H1 (cell line): ENCODE measurements around the gene ROR1. TPM values are rescaled to one million over a fixed set of nuclear protein-coding genes. Genes with fewer than 3 reads are reported as not detected.

ENCODE experiments used
- CTCF ChIA-PET: fragments of 300-600 bp; sonication (Branson Sonifier 250); formaldehyde crosslinking; loops from one replicate; lab custom pipeline; 2021; ENCODE audit not compliant: partially characterized antibody; lab: Charles Lee
- POLR2A ChIA-PET: fragments of 300-600 bp; sonication (Branson Sonifier 250); formaldehyde crosslinking; loops from one replicate; lab custom pipeline; 2021; ENCODE audit warnings: inconsistent platforms; ENCODE audit not compliant: partially characterized antibody; lab: Charles Lee
- DNase-seq, 2 experiments: peaks; one replicate each; pipeline versions ENCODE4 v3.0.0 to v3.0.0-alpha.2; 2010 to 2022; ENCODE audit warnings: low spot score in 2 of 2, low read depth in 1 of 2, mixed read lengths in 1 of 2
- FAIRE-seq: peaks from 2 replicates; lab custom pipeline; 2011; peaks lifted over from hg19 to GRCh38; lab: Jason Lieb, UNC
- H2AFZ ChIP-seq: 2 replicates; pipeline ENCODE4 v1.8.1; 2012; ENCODE audit warnings: low read length, inconsistent platforms
- H2AK5ac ChIP-seq: 2 replicates; pipeline ENCODE4 v1.6.1; 2013; ENCODE audit warnings: low read depth, low read length
- H2BK120ac ChIP-seq: replicated peaks from 2 replicates; pipeline ENCODE3; 2013; ENCODE audit warnings: low read depth, low read length, inconsistent platforms
- H2BK12ac ChIP-seq: 2 replicates; pipeline ENCODE4 v1.6.1; 2013; ENCODE audit warnings: low read depth, low read length
- H2BK15ac ChIP-seq: 2 replicates; pipeline ENCODE4 v1.6.1; 2013; ENCODE audit warnings: low read length
- H2BK20ac ChIP-seq: 2 replicates; pipeline ENCODE4 v1.6.1; 2013; ENCODE audit warnings: low read length
- H2BK5ac ChIP-seq: 2 replicates; pipeline ENCODE4 v1.6.1; 2013; ENCODE audit warnings: low read depth, low read length
- H3K14ac ChIP-seq: 2 replicates; pipeline ENCODE4 v1.6.1; 2013; ENCODE audit warnings: inconsistent platforms; ENCODE audit not compliant: insufficient read length
- H3K18ac ChIP-seq: 2 replicates; pipeline ENCODE4 v1.6.1; 2013; ENCODE audit warnings: low read length; ENCODE audit errors: extremely low read depth
- H3K23ac ChIP-seq: 2 replicates; pipeline ENCODE4 v1.6.1; 2013; ENCODE audit warnings: inconsistent platforms; ENCODE audit not compliant: insufficient read length
- H3K23me2 ChIP-seq: 2 replicates; pipeline ENCODE4 v1.6.1; 2013; ENCODE audit warnings: low read depth, low read length
- H3K27ac ChIP-seq: 2 replicates; pipeline ENCODE4 v1.6.1; 2011; ENCODE audit warnings: low read depth, low read length, inconsistent platforms
- H3K27me3 ChIP-seq, 4 experiments: replicated peaks in 1 of 4; 1 replicate in 1 of 4; 2 replicates in 3 of 4; pipeline versions ENCODE4 v1.6.1 to v1.8.1; 2011 to 2013; ENCODE audit warnings: low read length in 3 of 4, mild to moderate bottlenecking in 3 of 4, inconsistent platforms in 2 of 4, mixed read lengths in 2 of 4, moderate library complexity in 1 of 4; ENCODE audit not compliant: control insufficient read depth in 3 of 4, insufficient read depth in 3 of 4; ENCODE audit errors: extremely low read depth in 1 of 4
- H3K36me3 ChIP-seq, 4 experiments: 2 replicates each; pipeline versions ENCODE4 v1.6.1 to v1.8.1; 2011 to 2013; ENCODE audit warnings: mild to moderate bottlenecking in 4 of 4, low read length in 3 of 4, moderate library complexity in 2 of 4, control low read depth in 1 of 4, inconsistent platforms in 1 of 4; ENCODE audit not compliant: insufficient read depth in 4 of 4, control insufficient read depth in 2 of 4
- H3K4ac ChIP-seq: replicated peaks from 2 replicates; pipeline ENCODE3; 2013; ENCODE audit warnings: low read length, low read depth, mixed read lengths, inconsistent platforms; ENCODE audit not compliant: insufficient read length
- H3K4me1 ChIP-seq, 4 experiments: replicated peaks in 1 of 4; 1 replicate in 1 of 4; 2 replicates in 3 of 4; pipeline versions ENCODE4 v1.6.1 to v1.8.1; 2011 to 2013; ENCODE audit warnings: low read length in 3 of 4, inconsistent platforms in 2 of 4, mixed read lengths in 1 of 4; ENCODE audit not compliant: insufficient read depth in 4 of 4, control insufficient read depth in 3 of 4
- H3K4me2 ChIP-seq, 2 experiments: 2 replicates each; pipeline versions ENCODE4 v1.6.1 to v1.8.1; 2011 to 2013; ENCODE audit warnings: low read depth in 2 of 2, low read length in 2 of 2, control low read depth in 1 of 2, inconsistent platforms in 1 of 2, mild to moderate bottlenecking in 1 of 2; ENCODE audit not compliant: insufficient read depth in 1 of 2
- H3K4me3 ChIP-seq, 4 experiments: fragments of 200-600, 300-600 bp in 1 of 4; sonication (generic), shearing (Covaris generic), sonication (Bioruptor Twin) in 1 of 4; 2 replicates each; pipeline versions ENCODE4 v1.5.1 to v1.8.1; 2011 to 2016; ENCODE audit warnings: low read length in 4 of 4, low read depth in 3 of 4, control low read depth in 2 of 4, inconsistent platforms in 2 of 4, mild to moderate bottlenecking in 2 of 4, mixed read lengths in 1 of 4, moderate library complexity in 1 of 4; ENCODE audit not compliant: insufficient read depth in 2 of 4; ENCODE audit errors: extremely low read depth in 1 of 4
- H3K56ac ChIP-seq: replicated peaks from 2 replicates; pipeline ENCODE3; 2013; ENCODE audit warnings: low read depth, mild to moderate bottlenecking, mixed read lengths, low read length, inconsistent platforms; ENCODE audit not compliant: insufficient read length
- H3K79me1 ChIP-seq: 2 replicates; pipeline ENCODE4 v1.6.1; 2013; ENCODE audit warnings: low read depth, low read length, control low read depth
- H3K79me2 ChIP-seq, 2 experiments: 2 replicates each; pipeline versions ENCODE4 v1.6.1 to v1.8.1; 2012 to 2013; ENCODE audit warnings: low read length in 2 of 2, mild to moderate bottlenecking in 2 of 2, inconsistent platforms in 1 of 2; ENCODE audit not compliant: insufficient read depth in 2 of 2, control insufficient read depth in 1 of 2
- H3K9ac ChIP-seq, 4 experiments: replicated peaks in 1 of 4; 1 replicate in 1 of 4; 2 replicates in 3 of 4; pipeline versions ENCODE4 v1.6.1 to v1.8.1; 2011 to 2013; ENCODE audit warnings: low read depth in 3 of 4, low read length in 3 of 4, control low read depth in 2 of 4, mild to moderate bottlenecking in 2 of 4, moderate library complexity in 2 of 4, inconsistent platforms in 1 of 4; ENCODE audit errors: extremely low read depth in 1 of 4
- H3K9me3 ChIP-seq, 2 experiments: 2 replicates each; pipeline versions ENCODE4 v1.6.1 to v1.8.1; 2012 to 2013; ENCODE audit warnings: mild to moderate bottlenecking in 2 of 2, moderate library complexity in 2 of 2, control low read depth in 1 of 2, inconsistent platforms in 1 of 2, low read depth in 1 of 2, low read length in 1 of 2, mixed read lengths in 1 of 2; ENCODE audit not compliant: insufficient read depth in 2 of 2
- H4K20me1 ChIP-seq, 2 experiments: replicated peaks in 1 of 2; 2 replicates each; pipeline versions ENCODE3 to v1.8.1; 2011 to 2013; ENCODE audit warnings: inconsistent platforms in 2 of 2, low read length in 2 of 2, mild to moderate bottlenecking in 1 of 2; ENCODE audit not compliant: insufficient read depth in 2 of 2, control insufficient read depth in 1 of 2
- H4K5ac ChIP-seq: 2 replicates; pipeline ENCODE4 v1.6.1; 2013; ENCODE audit warnings: low read length, low read depth, mixed read lengths, inconsistent platforms; ENCODE audit not compliant: insufficient read length
- H4K8ac ChIP-seq: 2 replicates; pipeline ENCODE4 v1.8.0; 2013; ENCODE audit warnings: mild to moderate bottlenecking, moderate library complexity, low read length, inconsistent platforms; ENCODE audit not compliant: insufficient read depth; ENCODE audit errors: extremely low read depth
- H4K91ac ChIP-seq: replicated peaks from 2 replicates; pipeline ENCODE3; 2013; ENCODE audit warnings: low read length, mixed read lengths, inconsistent platforms; ENCODE audit not compliant: insufficient read length
- BRCA1 ChIP-seq: IDR thresholded peaks from 2 replicates; pipeline ENCODE4 v1.6.1; 2012; ENCODE audit warnings: low read depth, low read length, improper control_type of control experiment
- CBX8 ChIP-seq: fragments of 300-800, 300-1000 bp; sonication (generic); IDR thresholded peaks from 2 replicates; pipeline ENCODE4 v1.7.1; 2016; ENCODE audit warnings: low read depth, low read length, borderline replicate concordance
- EP300 ChIP-seq, 2 experiments: IDR thresholded peaks; 1 replicate in 1 of 2; 2 replicates in 1 of 2; pipeline ENCODE4 v1.6.1; 2011 to 2012; ENCODE audit warnings: low read depth in 2 of 2, low read length in 2 of 2, mild to moderate bottlenecking in 2 of 2, borderline replicate concordance in 1 of 2, inconsistent platforms in 1 of 2, moderate library complexity in 1 of 2
- POU5F1 ChIP-seq: IDR thresholded peaks from 2 replicates; pipeline ENCODE4 v1.6.1; 2011; ENCODE audit warnings: low read depth, mild to moderate bottlenecking, low read length, moderate library complexity
- YY1 ChIP-seq: IDR thresholded peaks from 2 replicates; pipeline ENCODE4 v1.6.1; 2011; ENCODE audit warnings: low read depth, mild to moderate bottlenecking, low read length
- WGBS, 2 experiments: shearing (Covaris generic) in 1 of 2; methylation state at CpG; one replicate each; pipeline versions ENCODE4 v1.1.6 to v1.1.7; 2013 to 2015; ENCODE audit warnings: low lambda C conversion rate in 2 of 2, mixed read lengths in 2 of 2, inconsistent platforms in 1 of 2, low coverage in 1 of 2, missing lambda C conversion rate in 1 of 2; ENCODE audit not compliant: insufficient replicate concordance in 2 of 2, insufficient coverage in 1 of 2, insufficient read length in 1 of 2; ENCODE audit errors: extremely low coverage in 1 of 2, missing lambda C conversion rate in 1 of 2; 5-methylcytosine and 5-hydroxymethylcytosine counted together
- polyA plus RNA-seq, 7 experiments: library from polyadenylated mRNA; depleted of rRNA in 3 of 7; stranded (reverse) in 5 of 7; unstranded in 2 of 7; fragments of >200 nt in 5 of 7; fragments of 200-250 nt in 2 of 7; gene quantifications; 1 replicate in 5 of 7; 2 replicates in 1 of 7; 4 replicates in 1 of 7; pipeline versions ENCODE4 v1.2.1 to v1.2.3, GENCODE V29; 2011 to 2013; ENCODE audit warnings: missing spikeins in 2 of 7, mixed read lengths in 2 of 7
- total RNA-seq: library from RNA; stranded (reverse); fragmentation: NEBNext Ultra II Directional; extraction: Animal tissue kit (Norgen Biotek cat#: 25700); gene quantifications from 2 replicates; pipeline ENCODE4 v1.2.1, GENCODE V29; 2021

The ROR1 gene
- total and polyA plus RNA-seq, 2 of the 8 experiments (the other 6 are each of a cell fraction or from before 2014, with no cell fraction given): 33.6 to 73.6 TPM

DNA sequence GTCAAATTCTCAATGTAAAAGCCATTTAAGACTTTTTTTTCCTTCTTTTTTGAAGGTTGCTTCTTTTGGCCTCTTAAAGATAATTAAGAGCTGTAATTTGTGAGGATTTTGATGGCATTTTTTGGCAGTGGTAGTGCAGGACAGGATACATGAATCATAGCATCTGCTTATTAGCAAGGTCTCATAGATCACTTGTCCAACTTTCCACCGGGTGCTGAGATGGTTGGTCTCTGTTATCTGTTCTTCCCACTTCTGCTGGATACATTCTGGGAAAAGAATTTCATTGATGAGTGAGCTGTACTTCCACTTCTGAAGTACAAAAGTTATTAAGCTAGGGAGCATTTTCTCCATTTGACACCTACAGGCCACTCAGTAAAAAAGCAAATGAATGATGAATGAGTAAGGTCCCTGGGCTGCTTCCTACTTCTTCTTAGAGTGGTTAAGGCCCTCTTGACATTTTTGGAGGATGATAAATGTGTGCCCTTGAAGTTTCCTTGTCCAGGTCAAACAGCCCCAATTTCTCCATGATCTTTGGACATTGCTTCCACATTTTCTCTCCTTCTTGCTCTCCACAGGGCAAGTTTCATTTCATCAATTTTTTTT lies 100.6 kb downstream of the ROR1 start:
- CTCF ChIA-PET: no interaction called here
- no peak overlapping the region for H4K5ac ChIP-seq

More for the DNA sequence above, 100.6 kb downstream of the ROR1 start:
- FAIRE-seq (no peak), DNase-seq (no peak)
- no peak overlapping the region for H3K4ac ChIP-seq
- H3K79me2 ChIP-seq: peaks cover 18 to 100% of the 10 kb centered on the region in 2 experiments; a peak in 3 of 4 replicates
- H3K4me3 ChIP-seq: no peak overlapping the region
- POLR2A ChIA-PET: no interaction called here
- H2BK120ac ChIP-seq: no peak overlapping the region
- no peak overlapping the region for H2BK20ac ChIP-seq
- TF ChIP-seq YY1 (no peak), EP300 (IDR thresholded peaks at IDR 0.05; ENCODE audit: borderline replicate concordance in 1 of 2, low read depth in 2 of 2, low read length in 2 of 2) (no peak), POU5F1 (no peak), CBX8 (no peak), BRCA1 (no peak)
- no peak overlapping the region for H3K9ac ChIP-seq
- peaks cover 0 to 16% (median 8%) of the 10 kb centered on the region in 4 experiments; a peak in 5 of 7 replicates for H3K4me1 ChIP-seq
- H2AFZ ChIP-seq: no peak overlapping the region
- H3K18ac ChIP-seq: no peak overlapping the region
- no peak overlapping the region for H2BK12ac ChIP-seq
- H2BK5ac ChIP-seq: no peak overlapping the region
- H2BK15ac ChIP-seq: no peak overlapping the region
- no peaks in the 10 kb centered on the region for H3K23me2 ChIP-seq
- H4K8ac ChIP-seq: no peak overlapping the region
- H3K79me1 ChIP-seq: peaks cover 10% of the 10 kb centered on the region
- no peak overlapping the region for H3K56ac ChIP-seq
- H3K14ac ChIP-seq: no peak overlapping the region
- H3K36me3 ChIP-seq: no peaks in the 10 kb centered on the region
- WGBS, 2 experiments: 75% methylated on average over 1 of the region's 1 CpG; no CpG with 5 or more reads in 1 of the 2 experiments
- no peak overlapping the region for H2AK5ac ChIP-seq
- no peaks in the 10 kb centered on the region for H3K9me3 ChIP-seq
- H3K23ac ChIP-seq: no peak overlapping the region
- no peaks in the 10 kb centered on the region for H3K27me3 ChIP-seq
- H3K27ac ChIP-seq: no peak overlapping the region
- H4K91ac ChIP-seq: peak overlapping the region; percentile 37
- H4K20me1 ChIP-seq: peaks cover 9 to 11% of the 10 kb centered on the region in 2 experiments
- H3K4me2 ChIP-seq: no peak overlapping the region
